Left lung (tissue), 14 donors: Measurements from ENCODE around the gene OLIG3. TPM values are rescaled to one million over a fixed set of nuclear protein-coding genes. Genes with fewer than 3 reads are reported as not detected.

Experiments used
- ATAC-seq: fragments of 200-7000 bp; cut with Tn5 transposase; one replicate; pipeline ENCODE4 v1.9.1; 2020; ENCODE audit warnings: moderate library complexity
- DNase-seq, 4 donors: peaks; one replicate each; pipeline ENCODE4 v3.0.0-alpha.2; 2013 to 2020
- H3K27ac ChIP-seq, 2 donors: fragments of 200-600 bp; sonication (generic) in 1 of 2; one replicate each; pipeline versions ENCODE4 v1.5.0 to v1.8.0; 2020 to 2021
- H3K27me3 ChIP-seq, 2 donors: fragments of 200-600 bp; sonication (generic) in 1 of 2; one replicate each; pipeline versions ENCODE4 v1.5.0 to v1.8.0; 2020 to 2021
- H3K36me3 ChIP-seq, 2 donors: fragments of 200-600 bp; sonication (generic) in 1 of 2; one replicate each; pipeline versions ENCODE4 v1.5.0 to v1.8.0; 2020 to 2021
- H3K4me1 ChIP-seq, 2 donors: fragments of 200-600 bp; one replicate each; pipeline ENCODE4 v1.8.0; 2021
- H3K4me3 ChIP-seq, 2 donors: fragments of 200-600 bp; sonication (generic) in 1 of 2; one replicate each; pipeline versions ENCODE4 v1.5.0 to v1.8.0; 2020 to 2021; ENCODE audit warnings: mild to moderate bottlenecking in 1 of 2
- H3K9me3 ChIP-seq, 2 donors: fragments of 200-600 bp; sonication (generic) in 1 of 2; one replicate each; pipeline versions ENCODE4 v1.5.0 to v1.8.0; 2020 to 2021
- intact Hi-C, 2 donors: fragments of 100-400 bp; cut with DNase I; formaldehyde crosslinking; loops; one replicate each; pipeline versions ENCODE4 v1.11.2 to v1.14.2; 2022
- long read RNA-seq, 12 donors: library from polyadenylated mRNA in 2 of 12; unstranded in 2 of 12; transcript quantifications; one replicate each; pipeline ENCODE4 v2.0.0 and lab custom pipeline, GENCODE V29; 2019 to 2026
- polyA plus RNA-seq, 6 donors: library from polyadenylated mRNA; unstranded; fragments of 120-200 nt; gene quantifications; one replicate each; pipeline ENCODE4 v1.2.1, GENCODE V29; 2013; ENCODE audit not compliant: insufficient read length in 6 of 6
- total RNA-seq, 2 donors: library from RNA; stranded (reverse); fragmentation: NEBNext Ultra II Directional; extraction: Animal tissue kit (Norgen Biotek cat#: 25700); gene quantifications; one replicate each; pipeline ENCODE4 v1.2.1, GENCODE V29; 2021
- TF ChIP-seq, protein P1 (sequence below), 2 donors: fragments of 200-600 bp; sonication (generic) in 1 of 2; IDR thresholded peaks; one replicate each; pipeline versions ENCODE4 v1.5.0 to v1.8.0; 2021; ENCODE audit warnings: antibody characterized with exemption in 2 of 2
- donor health status: DM: no; HTN: yes; CAD: no.
- donor health status: DM: no; HTN: no; CAD: no.

The OLIG3 gene
- total RNA-seq (not detected), polyA plus RNA-seq (not detected)
- long read RNA-seq, donor 1 = 0 reads
- long read RNA-seq, donor 2 = 0 reads
- long read RNA-seq, donor 3 = 0 reads
- long read RNA-seq, donor 4 = 0 reads
- long read RNA-seq, donor 5 = 0 reads
- long read RNA-seq, donor 6 = 0 reads
- long read RNA-seq, donor 7 = 0 reads
- long read RNA-seq, donor 8 = 0 reads
- long read RNA-seq, donor 9 = 0 reads
- long read RNA-seq, donor 10 = 0 reads
- long read RNA-seq, donor 11, transcript OLIG3-201 (1 exons, 2,049 nt) = major isoform, 6 of 6 reads
- long read RNA-seq, donor 11, partial matches to known transcripts = 0 of 6 reads
- long read RNA-seq, donor 11, other reads (novel, unspliced or antisense) = 0 of 6 reads
- long read RNA-seq, donor 12 = 0 reads

- no peaks in the 10 kb centered on the region for H3K9me3 ChIP-seq
- TF ChIP-seq, protein P1, sequence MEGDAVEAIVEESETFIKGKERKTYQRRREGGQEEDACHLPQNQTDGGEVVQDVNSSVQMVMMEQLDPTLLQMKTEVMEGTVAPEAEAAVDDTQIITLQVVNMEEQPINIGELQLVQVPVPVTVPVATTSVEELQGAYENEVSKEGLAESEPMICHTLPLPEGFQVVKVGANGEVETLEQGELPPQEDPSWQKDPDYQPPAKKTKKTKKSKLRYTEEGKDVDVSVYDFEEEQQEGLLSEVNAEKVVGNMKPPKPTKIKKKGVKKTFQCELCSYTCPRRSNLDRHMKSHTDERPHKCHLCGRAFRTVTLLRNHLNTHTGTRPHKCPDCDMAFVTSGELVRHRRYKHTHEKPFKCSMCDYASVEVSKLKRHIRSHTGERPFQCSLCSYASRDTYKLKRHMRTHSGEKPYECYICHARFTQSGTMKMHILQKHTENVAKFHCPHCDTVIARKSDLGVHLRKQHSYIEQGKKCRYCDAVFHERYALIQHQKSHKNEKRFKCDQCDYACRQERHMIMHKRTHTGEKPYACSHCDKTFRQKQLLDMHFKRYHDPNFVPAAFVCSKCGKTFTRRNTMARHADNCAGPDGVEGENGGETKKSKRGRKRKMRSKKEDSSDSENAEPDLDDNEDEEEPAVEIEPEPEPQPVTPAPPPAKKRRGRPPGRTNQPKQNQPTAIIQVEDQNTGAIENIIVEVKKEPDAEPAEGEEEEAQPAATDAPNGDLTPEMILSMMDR (IDR thresholded peaks at IDR 0.05) = no peak
- no peak within 1 kb of the TSS for H3K27ac ChIP-seq
- no peak within 1 kb of the TSS for H3K4me3 ChIP-seq
- intact Hi-C loops = no loop called here
- no peak for DNase-seq
- no peak for ATAC-seq
- peaks cover 100% of the 10 kb centered on the region in 2 donors for H3K27me3 ChIP-seq
- no peaks in the 10 kb centered on the region for H3K36me3 ChIP-seq
- peaks cover 15 to 29% of the 10 kb centered on the region in 2 donors for H3K4me1 ChIP-seq
Observed at GRCh38 chr6:137494281-137494987, at the start of gene OLIG3. OLIG3 (minus strand) TSS chr6:137494394; CDS start chr6:137494170, 224 bp downstream.

DNA sequence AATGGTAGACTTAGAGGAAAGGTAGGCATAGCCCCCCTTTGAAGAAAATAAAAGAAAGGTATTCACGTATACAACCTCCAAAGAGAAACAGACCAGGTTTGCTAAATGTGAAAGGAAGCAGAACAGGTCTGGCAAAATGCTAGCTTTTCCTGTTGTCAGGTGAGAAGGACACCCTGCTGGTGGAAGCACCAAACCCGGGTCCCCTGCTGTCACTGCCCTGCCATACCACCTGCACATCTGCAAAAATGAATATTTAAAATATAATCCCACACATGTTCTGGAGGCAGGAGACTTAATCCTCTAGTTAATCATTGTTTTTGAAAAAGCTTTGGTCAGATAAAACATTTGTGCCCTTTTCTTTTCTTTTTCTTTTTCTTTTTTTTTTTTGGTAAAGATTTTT is 48.9 kb upstream of the OLIG3 start:
- Histone ChIP-seq H3K4me3 (no peak overlapping the region), H3K36me3 (no peaks in the 10 kb centered on the region), H3K27me3 (peaks cover 0 to 6% of the 10 kb centered on the region in 2 donors), H3K4me1 (no peaks in the 10 kb centered on the region), H3K9me3 (no peaks in the 10 kb centered on the region), H3K27ac (no peak overlapping the region)
- TF ChIP-seq, protein P1 (IDR thresholded peaks at IDR 0.05) = no peak
- ATAC-seq = no peak
- no peak for DNase-seq
- intact Hi-C loops = no loop called here

DNA sequence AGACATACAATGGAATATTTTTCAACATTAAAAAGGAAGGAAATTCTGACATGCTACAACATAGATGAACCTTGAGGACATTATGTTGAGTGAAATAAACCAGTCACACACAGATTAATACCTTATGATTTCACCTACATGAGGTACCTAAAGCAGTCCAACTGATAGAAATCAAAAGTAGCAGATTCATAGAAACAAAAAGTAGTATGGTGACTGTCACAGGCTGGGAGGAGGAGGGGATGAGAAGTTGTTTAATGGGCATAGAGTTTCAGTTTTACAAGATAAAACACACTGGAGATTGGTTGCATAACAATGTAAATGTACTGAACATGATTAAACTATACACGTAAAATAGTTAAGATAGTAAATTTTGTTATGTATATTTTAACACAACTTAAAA is 48.5 kb upstream of the OLIG3 start:
- Histone ChIP-seq H3K9me3 (no peaks in the 10 kb centered on the region), H3K4me3 (no peak overlapping the region), H3K4me1 (no peaks in the 10 kb centered on the region), H3K36me3 (no peaks in the 10 kb centered on the region), H3K27ac (no peak overlapping the region), H3K27me3 (peaks cover 0 to 9% of the 10 kb centered on the region in 2 donors)
- intact Hi-C loops = no loop called here
- DNase-seq = no peak
- ATAC-seq = no peak
- TF ChIP-seq, protein P1 (IDR thresholded peaks at IDR 0.05) = no peak

GRCh38 chr6:137541534-137542063 is 47.4 kb upstream of the OLIG3 start:
- Histone ChIP-seq H3K4me3 (no peak overlapping the region), H3K9me3 (no peaks in the 10 kb centered on the region), H3K27me3 (peaks cover 0 to 9% of the 10 kb centered on the region in 2 donors), H3K27ac (no peak overlapping the region), H3K36me3 (no peaks in the 10 kb centered on the region), H3K4me1 (no peaks in the 10 kb centered on the region)
- no peak for ATAC-seq
- no peak for DNase-seq
- intact Hi-C loops = no loop called here
- TF ChIP-seq, protein P1 (IDR thresholded peaks at IDR 0.05) = no peak
